Endothelial cell of umbilical vein (primary cell): ENCODE results near the gene CRABP1. TPM values are rescaled to one million over a fixed set of nuclear protein-coding genes. Genes with fewer than 3 reads are reported as not detected.

Source experiments
- BruUV-seq: library from RNA; stranded (reverse); fragments of 400-500 nt; replicated peaks from 2 replicates; lab custom pipeline; 2021; lab: Mats Ljungman, UMichigan
- CTCF ChIA-PET: fragments of 300-600, 350-600 bp; sonication (Branson Sonifier 250); formaldehyde crosslinking; loops from one replicate; lab custom pipeline; 2021; ENCODE audit warnings: antibody characterized with exemption, inconsistent platforms; lab: Charles Lee
- POLR2A ChIA-PET: fragments of 300-600, 350-600 bp; sonication (Branson Sonifier 250); formaldehyde crosslinking; loops from one replicate; lab custom pipeline; 2021; ENCODE audit warnings: antibody characterized with exemption, inconsistent platforms; lab: Charles Lee
- DNase-seq: peaks from one replicate; pipeline ENCODE4 v3.0.0-alpha.2; 2011; ENCODE audit warnings: low read depth, low spot score
- FAIRE-seq: peaks from 2 replicates; lab custom pipeline; 2011; peaks lifted over from hg19 to GRCh38; lab: Jason Lieb, UNC
- H2AFZ ChIP-seq: 2 replicates; pipeline ENCODE4 v1.6.0; 2012; ENCODE audit warnings: low read depth, low read length, control low read depth, inconsistent platforms
- H3K27ac ChIP-seq: 2 replicates; pipeline ENCODE4 v1.5.1; 2011; ENCODE audit warnings: low read depth, mild to moderate bottlenecking, control low read depth, low read length, moderate library complexity; ENCODE audit not compliant: insufficient read depth
- H3K27me3 ChIP-seq, 2 experiments: 2 replicates each; pipeline versions ENCODE4 v1.6.0 to v1.6.1; 2011; ENCODE audit warnings: low read length in 2 of 2, mixed read lengths in 1 of 2; ENCODE audit not compliant: control insufficient read depth in 2 of 2, insufficient read depth in 2 of 2
- H3K36me3 ChIP-seq, 2 experiments: 2 replicates in 1 of 2; 3 replicates in 1 of 2; pipeline ENCODE4 v1.5.1; 2011; ENCODE audit warnings: low read length in 2 of 2, mild to moderate bottlenecking in 1 of 2, moderate library complexity in 1 of 2; ENCODE audit not compliant: control insufficient read depth in 2 of 2, insufficient read depth in 2 of 2; ENCODE audit errors: extremely low read depth in 1 of 2
- H3K4me1 ChIP-seq: 3 replicates; pipeline ENCODE4 v1.5.1; 2011; ENCODE audit warnings: mild to moderate bottlenecking, low read length; ENCODE audit not compliant: control insufficient read depth, insufficient read depth; ENCODE audit errors: extremely low read depth
- H3K4me2 ChIP-seq: 2 replicates; pipeline ENCODE4 v1.6.1; 2011; ENCODE audit warnings: low read length, control low read depth, mixed read lengths; ENCODE audit not compliant: insufficient read depth
- H3K4me3 ChIP-seq, 3 experiments: fragments of 200-600 bp in 1 of 3; sonication (generic), shearing (Covaris generic) in 1 of 3; replicated peaks in 1 of 3; 2 replicates each; pipeline ENCODE4 v1.5.1; 2011 to 2016; ENCODE audit warnings: control low read depth in 3 of 3, low read length in 3 of 3, mild to moderate bottlenecking in 2 of 3, inconsistent platforms in 1 of 3, low read depth in 1 of 3, moderate library complexity in 1 of 3; ENCODE audit not compliant: insufficient read depth in 1 of 3
- H3K79me2 ChIP-seq: 2 replicates; pipeline ENCODE4 v1.6.0; 2012; ENCODE audit warnings: low read length, inconsistent platforms; ENCODE audit not compliant: control insufficient read depth, insufficient read depth
- H3K9ac ChIP-seq: replicated peaks from 2 replicates; pipeline ENCODE3; 2011; ENCODE audit warnings: low read length, control low read depth; ENCODE audit not compliant: insufficient read depth; ENCODE audit errors: extremely low read depth
- H3K9me1 ChIP-seq: replicated peaks from 3 replicates; pipeline ENCODE4 v1.6.0; 2011; ENCODE audit warnings: mild to moderate bottlenecking, low read length; ENCODE audit not compliant: control insufficient read depth, insufficient read depth; ENCODE audit errors: extremely low read depth
- H3K9me3 ChIP-seq: replicated peaks from 2 replicates; pipeline ENCODE4 v1.5.1; 2012; ENCODE audit warnings: low read length, inconsistent platforms; ENCODE audit not compliant: control insufficient read depth, insufficient read depth
- H4K20me1 ChIP-seq: replicated peaks from 2 replicates; pipeline ENCODE3; 2011; ENCODE audit warnings: mild to moderate bottlenecking, low read length; ENCODE audit not compliant: control insufficient read depth, insufficient read depth; ENCODE audit errors: extremely low read depth
- CTCF ChIP-seq, 2 donors: IDR thresholded peaks; 1 replicate in 1 of 2; 2 replicates in 1 of 2; pipeline ENCODE4 v1.5.1; 2011; ENCODE audit warnings: low read length in 2 of 2, mild to moderate bottlenecking in 2 of 2, moderate library complexity in 2 of 2, control low read depth in 1 of 2, inconsistent platforms in 1 of 2, low read depth in 1 of 2; ENCODE audit not compliant: insufficient read depth in 1 of 2; ENCODE audit errors: extremely low read depth in 1 of 2
- EZH2 ChIP-seq: IDR thresholded peaks from 2 replicates; pipeline ENCODE4 v1.6.1; 2012; ENCODE audit warnings: borderline replicate concordance, low read depth, mild to moderate bottlenecking, moderate library complexity, low read length, inconsistent platforms; ENCODE audit not compliant: severe bottlenecking
- FOS ChIP-seq: IDR thresholded peaks from 2 replicates; pipeline ENCODE4 v1.6.1; 2011; ENCODE audit warnings: mild to moderate bottlenecking, low read length, moderate library complexity, borderline replicate concordance; ENCODE audit not compliant: insufficient read depth
- GATA2 ChIP-seq: IDR thresholded peaks from 2 replicates; pipeline ENCODE4 v1.7.0; 2011; ENCODE audit warnings: low read depth, mild to moderate bottlenecking, moderate library complexity, mixed read lengths, low read length; ENCODE audit not compliant: insufficient read length, insufficient read depth
- JUN ChIP-seq: IDR thresholded peaks from 2 replicates; pipeline ENCODE4 v1.6.1; 2011; ENCODE audit warnings: borderline replicate concordance, low read depth; ENCODE audit not compliant: insufficient read length, insufficient read depth
- MYC ChIP-seq: IDR thresholded peaks from one replicate; pipeline ENCODE4 v1.6.1; 2011; ENCODE audit warnings: mild to moderate bottlenecking, low read depth, low read length
- POLR2A ChIP-seq: IDR thresholded peaks from 2 replicates; pipeline ENCODE4 v1.6.1; 2012; ENCODE audit warnings: low read depth, mild to moderate bottlenecking, control low read depth, low read length
- POLR2AphosphoS5 ChIP-seq: IDR thresholded peaks from 2 replicates; pipeline ENCODE4 v1.6.1; 2012; ENCODE audit warnings: low read depth, mild to moderate bottlenecking, control low read depth, low read length, moderate library complexity; ENCODE audit not compliant: insufficient read depth
- dilution Hi-C: fragments of 300-500 bp; cut with MboI; formaldehyde crosslinking; loops from one replicate; pipeline ENCODE4 v1.15.0; 2019; ENCODE audit warnings: low sequenced_read_pairs; ENCODE audit not compliant: extremely low pct_ligation_motif_present
- intact Hi-C: fragments of 100-400 bp; cut with micrococcal nuclease; formaldehyde crosslinking; loops from one replicate; pipeline ENCODE4 v1.10.0; 2022
- polyA plus RNA-seq, 4 experiments: library from polyadenylated mRNA; depleted of rRNA in 3 of 4; stranded (reverse) in 3 of 4; unstranded in 1 of 4; fragments of >200 nt; gene quantifications; 2 replicates each; pipeline versions ENCODE4 v1.2.1 to v1.2.3, GENCODE V29; 2011 to 2012; ENCODE audit warnings: missing spikeins in 1 of 4
- total RNA-seq: library from RNA; stranded (reverse); gene quantifications from 2 replicates; pipeline ENCODE4 v1.2.3, GENCODE V29; 2021
- TF ChIP-seq, protein P1 (sequence below): IDR thresholded peaks from 2 replicates; pipeline ENCODE4 v1.6.1; 2011; ENCODE audit not compliant: insufficient read depth, insufficient read length

CRABP1 gene
- total and polyA plus RNA-seq, 2 donors (not counting 3 experiments of a cell fraction or from before 2014, with no cell fraction given) = 0.11 TPM; not detected in 1

DNA sequence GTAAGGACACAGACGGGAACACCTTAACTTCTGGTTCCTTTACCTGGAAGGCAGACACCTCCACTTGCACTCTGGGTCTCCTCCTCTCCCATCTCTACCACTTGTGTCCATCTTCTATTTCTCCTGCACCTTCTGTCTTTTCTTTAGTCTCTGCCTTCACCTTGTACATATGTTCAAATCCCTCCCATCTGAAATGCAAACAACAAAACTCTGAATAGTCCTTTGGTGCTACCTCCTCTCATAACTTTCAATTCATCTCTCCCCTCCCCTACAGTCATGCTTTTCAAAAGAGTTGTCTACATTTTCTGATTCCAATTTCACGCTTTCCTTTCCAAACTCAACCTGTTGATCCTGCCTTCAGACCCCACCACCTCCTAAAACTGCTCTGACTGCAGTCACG is 5.3 kb upstream of the CRABP1 start:
- Histone ChIP-seq H3K4me2 (no peak overlapping the region), H3K36me3 (no peaks in the 10 kb centered on the region), H3K79me2 (no peaks in the 10 kb centered on the region), H3K9me3 (no peaks in the 10 kb centered on the region), H3K4me3 (no peak overlapping the region), H3K9ac (no peak overlapping the region), H4K20me1 (no peaks in the 10 kb centered on the region), H2AFZ (no peak overlapping the region), H3K27me3 (peaks cover 18% of the 10 kb centered on the region in 2 experiments), H3K27ac (no peak overlapping the region), H3K4me1 (peaks cover 2% of the 10 kb centered on the region), H3K9me1 (no peaks in the 10 kb centered on the region)
- CTCF ChIA-PET = no interaction called here
- intact Hi-C loops (no loop called here), dilution Hi-C loops (no loop called here)
- no peak for FAIRE-seq
- DNase-seq = no peak
- POLR2A ChIA-PET = no interaction called here
- no TSS peak for BruUV-seq
- TF ChIP-seq JUN (no peak), GATA2 (no peak), EZH2 (no peak), POLR2AphosphoS5 (no peak), CTCF (IDR thresholded peaks at IDR 0.05; ENCODE audit: extremely low read depth in 1 of 2, insufficient read depth in 1 of 2, low read depth in 1 of 2, low read length in 2 of 2) (no peak), MYC (no peak), POLR2A (no peak), FOS (no peak)
- TF ChIP-seq, protein P1, sequence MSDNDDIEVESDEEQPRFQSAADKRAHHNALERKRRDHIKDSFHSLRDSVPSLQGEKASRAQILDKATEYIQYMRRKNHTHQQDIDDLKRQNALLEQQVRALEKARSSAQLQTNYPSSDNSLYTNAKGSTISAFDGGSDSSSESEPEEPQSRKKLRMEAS = no peak
